ENCODE measurements around the gene CPXM1. TPM values are rescaled to one million over a fixed set of nuclear protein-coding genes. Genes with fewer than 3 reads are reported as not detected.
A peak's percentile ranks its signal among the peaks of the same experiment; 100 is the strongest.

Gene CPXM1
- total RNA-seq (2022), result not detected in 2 replicates
- Bru-seq, nascent RNA, result not detected
- BruChase-seq, experiment 1, labeled RNA remaining after a 2-hour chase, result not detected
- percentile 15 among the genes with signal in this experiment for BruChase-seq, experiment 2, labeled RNA remaining after a 6-hour chase
- long read RNA-seq, result 0 reads

GRCh38 chr20:2800521-2801285, at the start of gene CPXM1:
CPXM1 (minus strand) TSS chr20:2800627; CDS start chr20:2800572, 55 bp downstream.
- Mint-ChIP-seq H3K4me1 (ENCODE audit: low read depth, unreplicated experiment) (no peaks in the 10 kb centered on the region), H3K27ac (ENCODE audit: unreplicated experiment) (no peak within 1 kb of the TSS), H3K9me3 (ENCODE audit: unreplicated experiment) (no peaks in the 10 kb centered on the region), H3K27me3 (ENCODE audit: insufficient read depth, unreplicated experiment) (peaks cover 12% of the 10 kb centered on the region), H3K36me3 (ENCODE audit: insufficient read depth, unreplicated experiment) (no peaks in the 10 kb centered on the region), H3K4me3 (ENCODE audit: unreplicated experiment) (no peak within 1 kb of the TSS)
- ChIA-PET POLR2A (no interaction called here), CTCF (no interaction called here)
- BruUV-seq (replicated peaks), result no TSS peak
- Histone ChIP-seq H3K36me3 (ENCODE audit: control insufficient read depth, insufficient read depth, low read length) (no peaks in the 10 kb centered on the region), H3K4me1 (no peaks in the 10 kb centered on the region), H3K4me3 (ENCODE audit: low read depth, low read length) (no peak within 1 kb of the TSS), H3K27me3 (replicated peaks; ENCODE audit: control insufficient read depth, insufficient read depth, low read length) (no peaks in the 10 kb centered on the region), H3K9me3 (no peaks in the 10 kb centered on the region)
- intact Hi-C loops (cut with micrococcal nuclease; ENCODE audit: unreplicated experiment), result no loop called here
- no peak for TF ChIP-seq CTCF (IDR thresholded peaks at IDR 0.05; ENCODE audit: insufficient read depth in 1 of 2, low read depth in 1 of 2, low read length in 1 of 2, severe bottlenecking in 1 of 2, unreplicated experiment in 1 of 2)
- DNase-seq, result no peak

- TF ChIP-seq CTCF (IDR thresholded peaks at IDR 0.05; ENCODE audit: insufficient read depth in 1 of 2, low read depth in 1 of 2, low read length in 1 of 2, severe bottlenecking in 1 of 2, unreplicated experiment in 1 of 2), result no peak
- H3K27me3 Mint-ChIP-seq (ENCODE audit: insufficient read depth, unreplicated experiment), result no peaks in the 10 kb centered on the region
- no peaks in the 10 kb centered on the region for H3K36me3 Mint-ChIP-seq (ENCODE audit: insufficient read depth, unreplicated experiment)
- Histone ChIP-seq H3K4me1 (no peaks in the 10 kb centered on the region), H3K36me3 (ENCODE audit: control insufficient read depth, insufficient read depth, low read length) (no peaks in the 10 kb centered on the region), H3K9me3 (no peaks in the 10 kb centered on the region), H3K27me3 (replicated peaks; ENCODE audit: control insufficient read depth, insufficient read depth, low read length) (no peaks in the 10 kb centered on the region), H3K4me3 (ENCODE audit: low read depth, low read length) (no peak overlapping the region)
- no TSS peak for BruUV-seq (replicated peaks)
- CTCF ChIA-PET, result interaction anchor here (0.6 to 0.9 kb wide), 2 partner anchors 47 to 95 kb away, joined by 3 read pairs; no protein-coding TSS in a partner anchor
- no peak for DNase-seq
- H3K27ac Mint-ChIP-seq (ENCODE audit: unreplicated experiment), result no peak overlapping the region
- no peak overlapping the region for H3K4me3 Mint-ChIP-seq (ENCODE audit: unreplicated experiment)
- H3K9me3 Mint-ChIP-seq (ENCODE audit: unreplicated experiment), result no peaks in the 10 kb centered on the region
- intact Hi-C loops (cut with micrococcal nuclease; ENCODE audit: unreplicated experiment), result no loop called here
- POLR2A ChIA-PET, result no interaction called here
- H3K4me1 Mint-ChIP-seq (ENCODE audit: low read depth, unreplicated experiment), result no peaks in the 10 kb centered on the region
These were observed 49.1 kb upstream of the CPXM1 start for GRCh38 chr20:2849529-2849928.

DNA sequence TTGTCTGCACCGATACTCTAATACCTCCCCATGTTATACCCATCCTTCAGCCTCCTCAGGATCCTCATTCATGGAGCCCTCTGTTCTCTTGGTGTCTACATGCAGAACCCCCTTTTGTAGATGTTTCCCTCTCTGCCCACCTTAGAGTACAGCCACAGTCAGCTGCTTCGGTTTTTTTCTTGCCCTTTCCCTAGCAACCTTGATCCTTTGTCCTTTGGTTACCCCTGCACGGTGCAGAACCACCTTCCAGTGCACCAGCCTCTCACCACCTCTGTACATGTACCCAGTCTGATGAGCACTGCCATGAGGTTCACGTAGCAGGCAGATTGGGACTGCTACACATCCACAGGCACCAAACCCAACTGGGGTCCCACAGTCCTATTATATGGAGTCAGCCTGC, 47.4 kb upstream of the CPXM1 start:
- no peaks in the 10 kb centered on the region for H3K27me3 Mint-ChIP-seq (ENCODE audit: insufficient read depth, unreplicated experiment)
- no peak overlapping the region for H3K4me3 ChIP-seq (ENCODE audit: low read depth, low read length)
- H3K36me3 Mint-ChIP-seq (ENCODE audit: insufficient read depth, unreplicated experiment), result no peaks in the 10 kb centered on the region
- H3K9me3 ChIP-seq, result no peaks in the 10 kb centered on the region
- no TSS peak for BruUV-seq (replicated peaks)
- H3K36me3 ChIP-seq (ENCODE audit: control insufficient read depth, insufficient read depth, low read length), result no peaks in the 10 kb centered on the region
- TF ChIP-seq CTCF (IDR thresholded peaks at IDR 0.05; ENCODE audit: insufficient read depth in 1 of 2, low read depth in 1 of 2, low read length in 1 of 2, severe bottlenecking in 1 of 2, unreplicated experiment in 1 of 2), result no peak
- no peaks in the 10 kb centered on the region for H3K27me3 ChIP-seq (replicated peaks; ENCODE audit: control insufficient read depth, insufficient read depth, low read length)
- no peaks in the 10 kb centered on the region for H3K9me3 Mint-ChIP-seq (ENCODE audit: unreplicated experiment)
- POLR2A ChIA-PET, result no interaction called here
- H3K27ac Mint-ChIP-seq (ENCODE audit: unreplicated experiment), result no peak overlapping the region
- no peak overlapping the region for H3K4me3 Mint-ChIP-seq (ENCODE audit: unreplicated experiment)
- CTCF ChIA-PET, result no interaction called here
- intact Hi-C loops (cut with micrococcal nuclease; ENCODE audit: unreplicated experiment), result no loop called here
- no peaks in the 10 kb centered on the region for H3K4me1 ChIP-seq
- no peak for DNase-seq
- no peaks in the 10 kb centered on the region for H3K4me1 Mint-ChIP-seq (ENCODE audit: low read depth, unreplicated experiment)

Measured in Caco-2 (cell line).